Heart right ventricle (tissue), 16 donors: ENCODE data around the gene BAIAP2L2. TPM values are rescaled to one million over a fixed set of nuclear protein-coding genes. Genes with fewer than 3 reads are reported as not detected.

ENCODE experiments used
- ATAC-seq, 8 donors: fragments of 200-7000 bp; cut with Tn5 transposase; one replicate each; pipeline ENCODE4 v1.9.1; 2020; ENCODE audit warnings: mild to moderate bottlenecking in 8 of 8, moderate library complexity in 8 of 8, moderate number of reproducible peaks in 1 of 8
- DNase-seq, 2 donors: peaks; one replicate each; pipeline ENCODE4 v3.0.0-alpha.2; 2020
- H3K27ac ChIP-seq, 10 donors: fragments of 200-600 bp; sonication (generic) in 2 of 10; one replicate each; pipeline versions ENCODE4 v1.5.0 to v1.8.0; 2020 to 2022; ENCODE audit warnings: mild to moderate bottlenecking in 3 of 10
- H3K27me3 ChIP-seq, 7 donors: fragments of 200-600 bp; one replicate each; pipeline ENCODE4 v1.8.0; 2021 to 2022; ENCODE audit warnings: mild to moderate bottlenecking in 2 of 7
- H3K36me3 ChIP-seq, 9 donors: fragments of 200-600 bp; sonication (generic) in 1 of 9; one replicate each; pipeline versions ENCODE4 v1.5.0 to v1.8.0; 2020 to 2022; ENCODE audit warnings: mild to moderate bottlenecking in 2 of 9
- H3K4me1 ChIP-seq, 9 donors: fragments of 200-600 bp; sonication (generic) in 1 of 9; one replicate each; pipeline versions ENCODE4 v1.5.0 to v1.8.0; 2020 to 2022; ENCODE audit warnings: mild to moderate bottlenecking in 4 of 9
- H3K4me3 ChIP-seq, 10 donors: fragments of 200-600 bp; sonication (generic) in 2 of 10; one replicate each; pipeline versions ENCODE4 v1.5.0 to v1.8.0; 2020 to 2022; ENCODE audit warnings: mild to moderate bottlenecking in 7 of 10, moderate library complexity in 2 of 10
- H3K9me3 ChIP-seq, 11 donors: fragments of 200-600 bp in 10 of 11; sonication (generic) in 2 of 11; one replicate each; pipeline versions ENCODE4 v1.5.0 to v1.8.0; 2013 to 2022; ENCODE audit warnings: mild to moderate bottlenecking in 2 of 11, control low read depth in 1 of 11, moderate library complexity in 1 of 11
- WGBS, 2 donors: extraction: QIAGEN DNeasy Blood & Tissue Kit; methylation state at CpG; one replicate each; pipeline ENCODE4 v1.1.7; 2013; ENCODE audit warnings: inconsistent platforms in 1 of 2; 5-methylcytosine and 5-hydroxymethylcytosine counted together
- intact Hi-C, 10 donors: fragments of 100-400 bp; cut with DNase I; formaldehyde crosslinking; loops; one replicate each; pipeline versions ENCODE4 v1.11.1 to v1.14.2; 2022
- polyA plus RNA-seq, 2 donors: library from polyadenylated mRNA; stranded (reverse); fragments of 200-250 nt; gene quantifications; one replicate each; pipeline ENCODE4 v1.2.3, GENCODE V29; 2013
- total RNA-seq, 10 donors: library from RNA; stranded (reverse); fragmentation: NEBNext Ultra II Directional in 3 of 10; extraction: Animal tissue kit (Norgen Biotek cat#: 25700) in 3 of 10; gene quantifications; one replicate each; pipeline versions ENCODE4 v1.2.1 to v1.2.4, GENCODE V29; 2021 to 2023
- TF ChIP-seq, protein P1 (sequence below), 9 donors: fragments of 200-600 bp; sonication (generic) in 2 of 9; IDR thresholded peaks; one replicate each; pipeline versions ENCODE4 v1.5.0 to v1.8.0; 2021 to 2022; ENCODE audit warnings: antibody characterized with exemption in 9 of 9, mild to moderate bottlenecking in 5 of 9, moderate library complexity in 1 of 9
- donor health status: Arrhythmogenic right ventricular cardiomyopathy.
- donor health status: ischemic (EF 13 %, LVEDD 7.1; RV severe dilation, severe dysfunction).
- donor health status: healthy with polysubstance abuse.
- donor health status: DM: no; HTN: yes; CAD: no.
- donor health status: DM: no; HTN: no; CAD: no.
- donor health status: ischemic (EF 25% LVEDD 6.9; RV normal size, moderate dysfunction).
- donor health status: ischemic (EF 25% LVEDD 5.7; RV mildly dilated, moderate dysfunction).
- donor health status: healthy.
- donor health status: DM: yes; HTN: yes; CAD: no.
- donor health status: Ischemic cardiomyopathy.
- donor health status: ischemic (EF 35%, LVEDD 5.7; RV mildly dilated, moderate dysfunction).
- donor health status: nonischemic (EF 11% LVEDD 7.7; RV severe dilation, severe dysfunction).
- donor health status: DM: yes; HTN: yes; CAD: no.
- donor health status: PGD.
- donor health status: ischemic (EF 29% LVEDD 5.4; RV normal size, mild dysfunction).
- donor health status: nonischemic (EF 23%, LVEDD 6.1; RV moderate dilation, normal function).

BAIAP2L2 gene
- total and polyA plus RNA-seq, 12 donors: 0.12 to 0.37 (median 0.21) TPM; not detected in 4

DNA sequence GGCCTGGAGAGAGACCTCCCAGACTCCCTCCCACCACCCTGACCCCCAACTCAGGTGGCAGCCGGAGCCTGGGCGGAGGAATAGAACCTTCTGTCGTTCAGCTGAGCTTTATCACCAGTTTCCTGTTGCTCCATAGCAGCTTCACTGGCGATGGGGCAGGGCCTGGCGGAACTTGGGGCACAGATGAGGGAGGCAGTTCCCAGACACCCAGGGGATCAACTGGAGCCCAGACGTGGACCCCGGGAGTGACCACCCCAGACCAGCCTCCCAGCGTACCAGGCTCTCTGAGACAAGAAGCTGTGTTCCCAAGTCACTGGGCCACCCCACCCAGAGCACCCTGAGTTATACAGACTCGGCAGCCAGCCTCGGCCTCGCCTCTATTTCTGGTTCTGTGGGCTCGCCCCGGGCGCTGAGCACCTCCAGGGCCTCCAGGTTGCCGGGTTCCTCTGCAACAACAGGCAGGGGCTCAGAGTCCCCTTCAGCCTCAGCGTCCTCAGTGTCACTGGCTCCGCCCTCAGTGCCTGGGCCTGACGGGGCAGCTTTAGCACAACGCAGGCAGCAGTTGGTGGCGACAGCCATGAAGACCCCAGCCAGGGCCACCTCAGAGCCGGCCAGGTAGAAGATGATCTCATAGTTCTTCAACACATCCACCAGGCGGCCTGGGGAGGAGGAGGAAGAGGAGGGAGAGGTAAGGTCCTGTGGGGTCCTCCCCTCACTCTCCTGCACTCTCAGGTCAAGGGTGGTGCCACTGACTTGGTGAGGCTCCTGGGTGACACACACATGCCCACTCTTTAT, 32.2 kb downstream of the BAIAP2L2 start:
- no peak for DNase-seq
- WGBS, 2 donors: 74 to 80% methylated on average over 22 of the region's 22 CpGs

DNA sequence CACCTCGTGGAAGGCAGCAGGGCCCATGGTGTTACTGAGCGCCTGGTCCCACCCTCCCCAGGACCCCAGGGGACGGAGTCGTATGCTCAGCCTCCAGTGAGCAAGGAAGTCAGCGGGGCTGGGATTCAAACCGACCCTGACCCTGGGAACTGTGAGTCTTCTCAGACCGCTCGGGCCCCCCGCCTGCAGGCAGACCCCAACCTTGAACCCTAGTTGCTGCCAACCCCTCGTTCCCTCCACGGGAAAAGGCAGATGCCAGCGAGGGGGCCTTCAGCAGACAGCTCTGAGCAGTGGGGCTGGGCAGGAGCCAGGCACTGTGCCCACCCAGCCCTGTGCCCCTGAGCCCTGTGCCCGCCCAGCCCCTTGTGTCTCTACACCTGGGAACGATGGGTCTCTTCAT, 32.9 kb downstream of the BAIAP2L2 start:
- 77 to 81% methylated on average over 14 of the region's 14 CpGs for WGBS, 2 donors
- H3K27me3 ChIP-seq: peaks cover 0 to 25% (median 12%) of the 10 kb centered on the region in 7 donors
- peaks cover 0 to 31% (median 6%) of the 10 kb centered on the region in 9 donors for H3K36me3 ChIP-seq
- no peak overlapping the region for H3K27ac ChIP-seq
- ATAC-seq (no peak), DNase-seq (no peak)
- no peaks in the 10 kb centered on the region for H3K9me3 ChIP-seq
- TF ChIP-seq, protein P1, sequence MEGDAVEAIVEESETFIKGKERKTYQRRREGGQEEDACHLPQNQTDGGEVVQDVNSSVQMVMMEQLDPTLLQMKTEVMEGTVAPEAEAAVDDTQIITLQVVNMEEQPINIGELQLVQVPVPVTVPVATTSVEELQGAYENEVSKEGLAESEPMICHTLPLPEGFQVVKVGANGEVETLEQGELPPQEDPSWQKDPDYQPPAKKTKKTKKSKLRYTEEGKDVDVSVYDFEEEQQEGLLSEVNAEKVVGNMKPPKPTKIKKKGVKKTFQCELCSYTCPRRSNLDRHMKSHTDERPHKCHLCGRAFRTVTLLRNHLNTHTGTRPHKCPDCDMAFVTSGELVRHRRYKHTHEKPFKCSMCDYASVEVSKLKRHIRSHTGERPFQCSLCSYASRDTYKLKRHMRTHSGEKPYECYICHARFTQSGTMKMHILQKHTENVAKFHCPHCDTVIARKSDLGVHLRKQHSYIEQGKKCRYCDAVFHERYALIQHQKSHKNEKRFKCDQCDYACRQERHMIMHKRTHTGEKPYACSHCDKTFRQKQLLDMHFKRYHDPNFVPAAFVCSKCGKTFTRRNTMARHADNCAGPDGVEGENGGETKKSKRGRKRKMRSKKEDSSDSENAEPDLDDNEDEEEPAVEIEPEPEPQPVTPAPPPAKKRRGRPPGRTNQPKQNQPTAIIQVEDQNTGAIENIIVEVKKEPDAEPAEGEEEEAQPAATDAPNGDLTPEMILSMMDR (IDR thresholded peaks at IDR 0.05): no peak
- peaks cover 10 to 20% (median 18%) of the 10 kb centered on the region in 9 donors for H3K4me1 ChIP-seq
- H3K4me3 ChIP-seq: no peak overlapping the region
- intact Hi-C loops: no loop called here

More for the DNA sequence above, 32.2 kb downstream of the BAIAP2L2 start:
- ATAC-seq: no peak
- Histone ChIP-seq H3K27ac (no peak overlapping the region), H3K9me3 (no peaks in the 10 kb centered on the region), H3K4me1 (peaks cover 10 to 22% (median 20%) of the 10 kb centered on the region in 9 donors), H3K36me3 (peaks cover 0 to 24% (median 6%) of the 10 kb centered on the region in 9 donors), H3K27me3 (peaks cover 0 to 31% (median 16%) of the 10 kb centered on the region in 7 donors), H3K4me3 (no peak overlapping the region)
- intact Hi-C loops: no loop called here
- TF ChIP-seq, protein P1 (IDR thresholded peaks at IDR 0.05): no peak

DNA sequence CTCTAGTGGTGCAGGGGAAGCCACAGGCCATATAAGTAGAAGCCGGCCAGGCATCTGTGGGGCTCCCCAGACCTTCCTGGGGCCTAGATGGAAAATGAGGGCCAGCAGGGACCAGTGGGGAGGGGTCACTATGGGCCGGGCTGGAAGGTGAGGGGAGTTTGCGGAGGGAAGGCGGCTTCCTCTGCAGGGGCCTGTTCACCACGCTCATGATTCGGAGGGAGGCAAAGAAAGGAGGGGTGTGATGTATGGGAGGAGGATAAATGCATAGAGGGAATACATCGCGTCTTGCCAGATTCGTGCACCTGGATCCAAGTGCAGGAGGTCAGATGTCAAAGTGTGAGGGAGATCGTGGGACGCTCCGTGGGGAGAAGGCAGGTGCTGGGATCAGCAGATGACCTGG, 33.4 kb downstream of the BAIAP2L2 start:
- peaks cover 0 to 36% (median 6%) of the 10 kb centered on the region in 9 donors for H3K36me3 ChIP-seq
- DNase-seq: no peak
- intact Hi-C loops: no loop called here
- no peak overlapping the region for H3K27ac ChIP-seq
- no peak for ATAC-seq
- WGBS, 2 donors: 85 to 86% methylated on average over 12 of the region's 12 CpGs
- no peak overlapping the region for H3K4me3 ChIP-seq
- TF ChIP-seq, protein P1 (IDR thresholded peaks at IDR 0.05): no peak
- peaks cover 6 to 15% (median 14%) of the 10 kb centered on the region in 9 donors for H3K4me1 ChIP-seq
- peaks cover 0 to 20% (median 7%) of the 10 kb centered on the region in 7 donors for H3K27me3 ChIP-seq
- H3K9me3 ChIP-seq: no peaks in the 10 kb centered on the region

DNA sequence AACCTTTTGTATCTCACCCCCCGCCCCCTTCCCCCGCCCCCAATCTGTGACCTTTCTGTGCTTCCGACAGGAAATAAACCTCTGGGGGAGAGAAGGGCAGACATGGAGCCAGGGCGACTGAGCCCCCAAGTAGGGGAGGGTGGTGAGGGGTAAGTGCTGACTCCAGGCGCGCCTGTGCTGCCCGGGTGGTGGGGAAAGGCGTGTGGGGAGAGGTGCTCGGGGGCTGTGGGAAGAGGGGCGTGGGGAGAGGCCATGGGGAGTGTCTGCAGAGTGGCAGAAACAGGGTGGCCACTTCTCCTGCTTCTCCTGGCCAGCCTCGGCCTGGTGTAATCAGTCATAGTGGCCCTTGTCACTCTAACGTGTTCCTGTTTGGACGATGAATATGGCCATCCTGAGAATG, 34.5 kb downstream of the BAIAP2L2 start:
- intact Hi-C loops: no loop called here
- peaks cover 0 to 47% (median 6%) of the 10 kb centered on the region in 9 donors for H3K36me3 ChIP-seq
- no peak for DNase-seq

More for the DNA sequence above, 34.5 kb downstream of the BAIAP2L2 start:
- H3K27me3 ChIP-seq: peaks cover 0 to 8% (median 0%) of the 10 kb centered on the region in 7 donors
- no peak overlapping the region for H3K27ac ChIP-seq
- no peak overlapping the region for H3K4me3 ChIP-seq
- H3K9me3 ChIP-seq: no peaks in the 10 kb centered on the region
- WGBS, 2 donors: 89% methylated on average over 13 of the region's 13 CpGs
- ATAC-seq: no peak
- TF ChIP-seq, protein P1 (IDR thresholded peaks at IDR 0.05): no peak
- H3K4me1 ChIP-seq: peaks cover under 1 to 9% (median 5%) of the 10 kb centered on the region in 9 donors
